GM19240 (cell line): Measurements from ENCODE around the gene ETS2.
A peak's percentile ranks its signal among the peaks of the same experiment; 100 is the strongest.

ENCODE experiments used
- DNase-seq: peaks from one replicate; pipeline ENCODE4 v3.0.0; 2011; ENCODE audit warnings: low spot score; ENCODE audit not compliant: insufficient read length

ETS2 gene

DNA sequence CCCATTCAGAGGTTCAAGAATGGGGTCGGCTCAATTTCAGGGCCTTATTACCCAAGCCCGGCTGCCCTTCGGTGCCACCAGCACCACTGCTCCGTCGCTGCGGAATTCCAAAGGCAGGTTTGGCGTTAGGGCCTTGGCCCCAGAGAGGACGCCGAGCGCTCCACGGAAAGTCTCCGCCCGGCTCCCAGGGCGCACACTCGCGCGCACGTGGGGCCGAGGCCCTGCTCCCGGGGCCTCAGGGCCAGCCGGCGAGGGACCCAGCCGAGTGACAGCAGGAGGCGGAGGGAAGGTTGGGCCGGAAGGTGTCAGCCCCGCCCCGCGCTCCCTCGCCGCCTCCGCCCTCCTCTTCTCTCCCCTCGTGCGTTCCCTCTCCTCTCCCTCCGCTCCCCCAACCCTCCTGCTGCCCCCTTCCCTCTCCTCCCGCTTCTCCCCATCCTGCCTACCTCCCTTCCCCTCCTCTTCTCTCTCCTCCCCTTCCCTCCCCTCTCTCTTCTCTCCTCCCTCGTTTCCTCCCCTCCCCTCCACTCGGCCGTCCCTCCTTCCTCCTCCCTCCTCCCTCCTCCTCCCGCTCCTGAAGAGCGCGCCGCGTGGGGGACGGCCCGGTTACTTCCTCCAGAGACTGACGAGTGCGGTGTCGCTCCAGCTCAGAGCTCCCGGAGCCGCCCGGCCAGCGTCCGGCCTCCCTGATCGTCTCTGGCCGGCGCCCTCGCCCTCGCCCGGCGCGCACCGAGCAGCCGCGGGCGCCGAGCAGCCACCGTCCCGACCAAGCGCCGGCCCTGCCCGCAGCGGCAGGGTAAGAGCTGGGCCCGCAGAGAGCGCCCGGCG is at the start of gene ETS2:
Gene ETS2 (plus strand): TSS at position 602 of the 825 bp plus-strand sequence. CDS start 4,106 bp downstream, outside the sequence.
- peak; percentile 59 for DNase-seq

DNA sequence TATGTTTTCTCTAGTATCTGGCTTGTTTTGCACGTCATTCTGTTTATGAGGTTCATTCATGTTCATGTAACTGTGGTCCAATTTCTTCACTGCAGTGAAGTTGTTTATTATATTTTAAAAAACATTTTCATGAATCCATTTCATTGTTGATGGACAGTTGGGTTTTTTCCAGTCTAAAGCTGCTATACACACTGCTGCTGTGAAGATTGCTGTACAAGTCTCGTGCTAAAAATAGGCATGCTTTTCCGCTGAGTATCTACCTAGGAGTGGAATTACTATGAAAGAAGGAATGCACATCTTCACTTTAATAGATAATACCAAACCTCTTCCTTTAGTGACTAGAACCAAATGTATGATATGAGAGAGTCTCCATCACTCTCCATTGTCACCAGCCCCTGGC is 49.0 kb upstream of the ETS2 start:
- no peak for DNase-seq

DNA sequence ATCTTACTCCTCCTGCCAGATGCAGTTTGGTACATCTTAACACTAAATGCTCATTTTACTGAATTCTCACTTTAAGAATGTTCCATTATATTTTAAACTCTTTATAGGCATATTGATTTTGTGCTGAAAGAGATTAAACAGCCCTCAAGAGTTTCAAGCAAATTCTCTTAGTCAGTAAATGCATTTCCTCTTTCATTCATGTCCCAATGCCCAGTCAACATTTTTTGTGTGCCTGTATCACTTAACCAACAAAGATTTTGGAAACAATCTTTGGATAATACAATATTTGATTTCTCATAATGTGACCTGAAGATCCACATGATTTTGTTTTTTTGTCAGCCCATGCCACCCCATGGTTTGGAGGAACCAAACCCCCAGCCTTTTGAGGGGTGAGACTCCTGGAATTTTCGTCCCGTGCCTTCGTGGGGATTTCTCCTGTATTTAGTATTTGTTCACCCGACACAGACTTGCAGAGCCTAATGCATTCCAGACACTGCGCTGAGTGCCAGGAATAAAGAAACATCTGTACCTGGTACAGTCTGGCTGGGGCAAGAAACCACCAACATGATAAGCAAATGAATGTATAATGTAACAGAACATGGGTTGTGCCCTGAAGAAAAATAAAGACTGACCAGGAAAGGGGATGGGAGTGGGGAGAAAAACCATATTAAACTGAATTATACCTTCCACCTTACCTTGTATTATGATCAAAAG is 47.1 kb upstream of the ETS2 start:
- no peak for DNase-seq

DNA sequence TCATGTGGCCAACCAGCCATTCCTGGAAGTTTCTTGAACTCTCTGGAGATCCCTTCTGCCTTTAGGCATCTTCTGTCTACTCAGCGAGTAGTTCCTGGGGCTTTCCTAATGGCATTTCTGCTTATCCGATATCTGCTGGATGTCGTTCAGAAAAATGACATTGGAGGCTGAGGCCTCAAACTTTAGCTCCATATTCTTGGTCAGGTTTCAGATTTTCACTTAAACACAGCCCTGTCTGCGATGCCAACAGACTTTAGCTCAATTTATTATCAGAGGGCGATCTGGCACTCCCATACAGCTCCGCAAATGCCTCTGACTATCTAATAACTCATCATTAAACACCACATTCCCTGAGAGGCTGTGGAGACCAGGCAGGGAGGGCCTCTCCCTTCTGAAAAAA is 46.3 kb upstream of the ETS2 start:
- no peak for DNase-seq

DNA sequence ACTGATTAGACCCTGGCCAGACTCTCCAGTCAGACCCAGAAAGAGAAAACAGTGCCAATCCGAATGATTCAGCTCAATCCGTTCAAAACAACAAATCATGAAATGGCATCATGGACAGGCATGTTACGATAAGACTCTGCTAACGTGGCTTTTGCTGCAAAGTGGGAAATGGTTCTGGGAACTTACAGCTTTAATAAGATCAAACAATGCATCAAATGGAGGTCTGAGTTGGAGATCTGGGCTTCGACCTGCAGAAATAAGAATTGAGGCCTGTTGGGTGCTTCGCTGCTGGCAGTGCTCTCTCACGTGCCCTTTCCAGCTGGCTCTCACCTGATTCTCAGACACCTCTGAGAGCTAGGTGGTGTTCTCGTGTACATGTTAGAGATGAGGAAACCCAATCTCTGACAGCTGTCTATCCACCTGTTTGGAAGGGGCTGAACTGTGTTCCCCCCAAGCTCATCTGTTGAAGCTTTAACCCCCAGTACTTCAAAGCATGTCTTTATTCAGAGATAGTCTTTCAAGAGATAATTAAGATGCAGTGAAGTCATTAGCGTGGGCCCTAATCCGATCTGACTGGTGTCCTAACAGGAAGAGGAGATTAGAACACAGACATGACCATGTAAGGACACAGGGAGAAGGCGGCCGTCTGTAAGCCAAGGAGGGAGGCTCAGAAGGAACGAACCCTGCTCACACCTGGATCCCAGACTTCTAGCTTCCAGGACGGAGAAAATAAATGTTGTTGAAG is 45.5 kb upstream of the ETS2 start:
- no peak for DNase-seq

DNA sequence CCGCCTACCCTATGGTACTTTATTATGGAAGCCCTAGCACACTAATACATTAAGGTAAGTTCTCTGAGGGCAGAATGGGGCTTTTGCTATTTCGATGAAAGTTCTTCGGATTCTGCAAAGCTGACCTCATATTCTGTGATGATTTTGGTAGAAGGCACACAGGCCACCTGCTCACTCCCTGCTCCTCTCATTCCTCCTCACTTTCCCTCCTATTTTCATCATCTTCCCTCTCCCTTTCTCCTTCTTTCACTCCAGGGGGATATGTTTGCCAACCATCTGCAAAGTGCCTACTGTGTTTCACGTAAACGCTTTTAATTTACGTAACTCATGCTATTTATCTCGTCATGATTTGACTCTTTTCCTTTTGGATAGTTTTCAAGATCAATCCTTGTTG is 45.0 kb upstream of the ETS2 start:
- DNase-seq, result no peak

DNA sequence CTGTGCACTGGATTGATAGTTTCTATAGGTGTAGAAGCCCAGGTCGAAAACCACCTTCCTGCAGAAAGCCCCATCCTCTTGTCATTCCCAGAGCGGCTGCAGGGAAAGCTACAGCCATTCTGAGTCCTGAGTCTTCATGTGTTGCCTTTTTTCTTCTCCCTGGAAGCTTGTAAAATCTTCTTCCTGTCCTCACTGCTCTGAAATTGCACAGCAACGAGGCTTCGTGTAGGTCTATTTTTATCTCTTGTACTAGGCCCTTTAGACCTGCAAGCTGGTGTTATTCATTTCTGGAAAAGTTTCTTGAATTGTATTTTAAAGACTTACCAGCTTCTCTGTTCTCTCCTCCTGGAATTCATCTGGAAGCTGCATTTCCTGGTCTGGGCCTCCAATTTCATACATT is 44.2 kb upstream of the ETS2 start:
- DNase-seq, result no peak

DNA sequence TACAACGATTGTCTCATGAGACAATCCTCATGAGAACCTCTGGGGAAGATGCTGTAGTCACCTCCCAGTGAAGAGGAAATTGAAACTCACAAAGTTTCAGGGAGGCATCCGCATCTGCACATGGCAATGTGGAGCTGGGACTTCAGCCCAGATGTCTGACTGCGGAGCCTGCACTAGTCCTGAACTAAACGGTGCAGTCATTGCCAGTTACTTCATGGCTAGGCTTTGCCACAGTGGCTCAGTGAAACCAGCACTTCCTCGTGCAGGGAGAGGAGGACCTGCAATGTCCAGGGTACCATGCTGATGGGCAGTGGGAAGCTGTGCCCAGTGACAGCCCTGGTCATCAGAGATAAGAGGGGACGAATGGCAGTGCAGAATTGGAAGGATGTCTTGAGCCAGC is 40.7 kb upstream of the ETS2 start:
- no peak for DNase-seq

DNA sequence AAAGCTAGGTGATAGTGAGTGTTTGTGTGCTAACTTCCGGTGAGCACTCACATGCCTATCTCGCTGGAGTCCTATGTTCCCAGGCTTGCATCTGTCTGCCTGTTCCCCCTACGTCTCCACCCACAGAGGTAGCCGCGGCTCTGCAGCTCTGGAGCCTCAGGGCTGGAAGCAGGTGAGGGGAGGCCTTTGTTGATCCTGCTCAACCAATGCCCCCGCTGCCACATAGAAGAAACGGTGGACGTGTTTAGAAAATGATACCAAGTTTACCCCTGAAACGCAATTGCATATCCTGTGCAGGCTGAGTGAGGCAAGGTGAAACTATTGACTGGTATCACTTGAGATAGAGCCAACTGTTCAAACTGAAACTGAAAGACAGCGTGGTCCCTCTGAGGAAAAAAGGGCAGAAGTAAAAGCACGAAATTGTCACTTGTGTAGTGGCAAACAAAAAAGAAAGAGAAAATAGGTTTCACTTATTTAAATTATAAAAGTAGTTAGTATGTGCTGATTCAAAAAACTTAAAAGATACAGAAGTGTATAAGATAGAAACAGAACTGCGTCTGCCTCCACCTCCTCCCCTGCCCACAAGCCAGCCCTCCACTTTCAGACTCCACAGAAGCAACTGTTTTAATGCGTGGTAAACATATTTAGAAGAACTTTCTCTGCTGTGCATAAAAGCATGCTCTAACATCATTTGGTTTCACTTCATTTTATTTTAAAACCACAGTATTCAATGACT is 38.6 kb upstream of the ETS2 start:
- DNase-seq, result peak; percentile 79

DNA sequence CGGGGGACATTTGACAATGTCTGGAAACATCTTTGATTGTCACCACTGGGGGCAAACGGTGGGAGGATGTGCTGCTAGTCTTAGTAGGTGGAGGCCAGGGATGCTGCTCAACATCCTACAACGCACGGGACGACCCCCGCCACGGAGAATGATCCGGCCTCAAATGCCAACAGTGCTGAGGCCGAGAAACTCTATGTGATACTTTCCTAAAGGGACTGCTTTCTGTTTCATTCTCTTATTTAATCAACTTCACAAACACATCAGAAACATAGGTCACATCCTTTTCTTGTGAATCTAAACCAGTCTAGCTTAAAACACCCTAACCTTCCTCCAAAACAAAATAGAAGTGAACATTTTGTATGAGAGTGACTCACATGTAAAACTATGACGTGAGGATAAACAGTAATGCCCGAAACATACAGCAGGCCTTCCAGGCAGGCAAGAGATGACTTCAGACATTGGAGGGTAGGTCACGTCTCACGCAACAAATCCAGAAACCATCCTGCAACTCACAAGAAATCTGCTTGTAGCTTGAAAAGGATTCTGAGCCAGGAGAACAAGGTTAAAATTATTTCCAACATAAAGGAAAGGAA is 37.2 kb upstream of the ETS2 start:
- DNase-seq, result no peak

DNA sequence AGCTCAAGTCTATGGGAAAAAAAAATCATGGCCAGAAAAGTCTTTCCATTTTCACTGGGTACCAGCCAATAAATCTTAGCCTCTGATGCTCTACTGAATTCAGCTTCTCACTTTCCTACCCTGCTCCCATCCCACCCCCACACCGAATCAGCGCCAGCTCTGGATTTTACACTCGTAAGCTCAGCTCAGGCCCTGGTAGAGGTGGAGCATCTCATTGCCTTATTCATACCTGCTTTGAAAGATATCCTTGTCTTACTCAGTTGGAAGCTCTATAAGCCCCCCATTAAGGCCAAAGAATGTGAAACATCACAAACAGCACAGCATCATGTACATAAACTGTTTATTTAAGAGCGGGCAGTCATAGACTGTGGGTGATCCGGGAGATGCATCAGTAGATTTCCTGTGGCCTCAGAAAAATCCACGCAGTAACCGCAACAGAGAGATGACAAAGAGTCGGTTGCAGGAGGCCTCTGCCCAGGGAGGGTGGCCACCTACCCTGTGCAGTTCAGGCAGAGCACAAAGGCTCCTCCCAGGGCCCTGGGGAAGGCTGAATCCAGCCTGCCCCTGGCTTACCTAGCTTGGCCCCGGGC is 36.4 kb upstream of the ETS2 start:
- no peak for DNase-seq

DNA sequence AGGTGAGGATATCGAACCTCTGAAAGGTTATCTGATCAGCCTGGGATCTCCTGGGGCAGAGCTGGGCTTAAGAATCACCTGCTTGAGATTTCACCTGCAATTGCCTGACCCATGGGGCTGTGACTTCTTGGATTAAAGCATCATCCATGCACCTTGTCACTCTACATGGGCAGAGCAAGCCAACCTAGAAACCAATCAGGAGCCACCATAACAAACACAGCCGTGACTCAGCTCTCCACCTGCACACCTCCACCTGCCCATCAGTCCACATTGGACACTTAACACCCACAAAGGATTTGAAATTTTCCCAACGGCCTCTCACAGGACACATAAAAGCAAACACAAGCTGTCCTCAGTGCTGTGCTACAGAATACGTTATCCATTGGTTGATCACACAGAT is 35.1 kb upstream of the ETS2 start:
- DNase-seq, result no peak

DNA sequence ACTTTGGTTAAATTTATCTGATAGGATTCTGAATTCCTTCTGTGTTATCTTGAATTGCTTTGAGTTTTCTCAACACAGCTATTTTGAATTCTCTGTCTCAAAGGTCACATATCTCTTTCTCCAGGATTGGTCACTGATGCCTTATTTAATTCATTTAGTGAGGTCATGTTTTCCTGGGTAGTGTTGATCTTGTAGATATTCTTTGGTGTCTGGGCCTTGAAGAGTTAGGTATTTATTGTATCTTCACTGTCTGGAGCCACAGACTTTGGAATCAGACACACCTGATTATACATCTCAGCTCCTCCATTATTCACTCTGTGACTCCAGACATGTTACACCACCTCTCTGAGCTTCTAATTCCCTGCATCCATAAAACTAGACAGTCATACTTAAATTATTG is 34.2 kb upstream of the ETS2 start:
- DNase-seq, result no peak

DNA sequence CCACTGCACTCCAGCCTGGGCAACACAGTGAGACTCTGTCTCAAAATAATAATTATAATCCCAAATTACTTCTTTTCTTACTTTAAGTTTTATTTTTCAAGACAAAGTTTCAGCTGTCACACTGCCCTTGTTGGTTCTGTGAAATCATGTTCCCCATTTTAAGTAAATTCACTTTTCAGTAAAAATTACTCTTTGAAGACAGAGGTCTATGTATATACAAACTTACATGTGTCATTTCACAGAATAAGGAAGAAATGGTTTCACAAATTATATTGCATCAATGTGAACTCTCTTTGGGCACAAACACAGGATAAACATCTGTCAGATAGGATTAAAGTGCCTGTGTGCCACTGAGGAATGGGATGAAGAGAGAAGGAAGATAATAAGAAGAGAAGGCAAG is 33.1 kb upstream of the ETS2 start:
- DNase-seq, result no peak

DNA sequence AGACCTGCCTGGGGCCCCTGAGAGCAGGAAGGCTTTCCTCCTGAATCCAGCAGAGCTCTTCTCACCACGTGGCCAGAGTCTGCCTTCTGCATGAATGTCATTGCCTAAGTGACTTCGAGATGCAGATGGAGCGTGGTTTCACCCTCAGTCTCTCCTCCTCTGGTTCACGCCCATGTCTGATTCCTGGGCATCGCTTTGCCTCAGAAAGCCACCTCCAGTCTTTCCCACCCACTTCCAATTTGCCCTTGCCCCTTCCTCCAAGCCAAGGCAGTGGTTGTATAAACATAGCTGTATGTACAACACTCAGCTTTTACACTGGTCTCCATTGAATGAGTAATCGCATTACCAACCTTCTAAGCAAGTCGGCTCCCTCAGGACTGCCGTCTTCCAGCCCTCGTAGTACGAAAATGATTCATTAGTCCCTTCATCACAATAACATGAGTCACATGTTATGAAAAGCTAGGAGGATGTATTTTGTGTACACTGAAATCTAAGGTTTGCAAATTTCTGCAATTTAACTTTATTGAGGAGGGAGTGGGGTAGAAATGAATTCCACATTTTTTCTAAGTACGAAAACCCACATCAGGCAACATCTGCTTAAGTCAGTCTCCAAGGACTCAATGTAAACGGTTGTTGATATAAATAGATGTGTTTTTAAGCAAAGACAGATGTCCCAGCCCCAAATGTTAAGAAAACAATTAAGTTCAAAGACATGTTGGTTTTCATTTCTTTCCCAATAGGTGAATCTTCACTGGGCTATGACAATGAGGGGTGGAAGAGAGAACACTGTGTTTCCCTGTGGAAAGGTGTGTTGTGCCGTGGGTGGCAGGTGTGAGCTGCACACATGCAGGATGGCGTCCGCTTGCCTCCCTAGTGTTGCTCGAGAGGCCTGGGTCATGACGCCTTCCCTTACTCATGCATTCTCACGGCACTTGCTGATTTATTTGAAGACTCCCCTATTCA is 32.3 kb upstream of the ETS2 start:
- DNase-seq, result no peak

DNA sequence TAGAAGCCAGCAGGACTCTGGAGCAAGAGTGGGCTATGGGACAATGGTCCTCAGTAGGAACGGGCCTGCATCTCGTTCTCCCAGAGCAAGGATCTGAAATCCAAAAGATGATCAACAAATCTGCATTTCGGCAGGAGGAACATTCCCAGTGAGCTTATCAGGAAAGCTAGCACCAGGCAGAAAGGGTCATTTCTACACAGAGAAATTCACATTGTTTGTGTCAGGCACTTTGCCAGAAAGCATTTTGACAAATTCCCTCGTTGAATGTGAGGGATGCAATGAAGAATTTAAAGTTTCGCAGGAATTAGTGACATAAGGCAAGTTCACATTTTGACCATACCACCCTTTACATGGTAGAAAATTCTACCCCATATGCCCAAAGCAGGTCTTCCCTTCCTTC is 31.6 kb upstream of the ETS2 start:
- no peak for DNase-seq

DNA sequence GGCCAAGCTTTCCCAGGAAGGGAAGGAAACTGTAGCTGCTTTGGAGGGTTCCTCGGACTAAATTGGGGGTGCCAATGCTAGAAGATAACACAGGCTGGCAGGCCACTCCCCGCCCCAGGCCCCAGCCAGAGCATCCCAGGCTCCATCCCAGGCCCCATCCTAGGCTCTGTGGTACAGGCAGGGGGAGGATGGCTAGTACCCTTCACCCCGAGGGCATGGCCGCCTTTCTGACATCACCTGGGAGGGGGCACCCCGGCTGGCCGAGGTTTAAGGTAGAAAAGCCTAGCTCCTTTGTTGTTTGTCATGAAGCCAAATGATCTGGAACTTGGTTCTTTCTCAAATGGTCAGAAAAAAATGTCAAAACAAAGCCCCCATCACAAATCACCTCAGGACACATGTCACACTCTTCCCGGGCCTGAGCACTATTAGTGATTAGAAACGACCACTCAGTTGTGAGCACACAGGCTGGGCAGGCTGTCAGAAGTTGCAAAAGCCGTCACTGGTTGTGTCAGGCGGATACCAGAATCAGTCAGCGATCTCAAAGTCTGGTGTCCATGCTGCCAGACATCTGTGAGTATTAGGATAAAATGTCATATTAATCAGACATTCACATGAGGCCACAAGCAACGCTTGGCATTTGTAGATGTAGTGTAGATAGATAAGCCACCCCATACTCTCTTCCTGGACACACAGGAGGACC is 31.0 kb upstream of the ETS2 start:
- no peak for DNase-seq

DNA sequence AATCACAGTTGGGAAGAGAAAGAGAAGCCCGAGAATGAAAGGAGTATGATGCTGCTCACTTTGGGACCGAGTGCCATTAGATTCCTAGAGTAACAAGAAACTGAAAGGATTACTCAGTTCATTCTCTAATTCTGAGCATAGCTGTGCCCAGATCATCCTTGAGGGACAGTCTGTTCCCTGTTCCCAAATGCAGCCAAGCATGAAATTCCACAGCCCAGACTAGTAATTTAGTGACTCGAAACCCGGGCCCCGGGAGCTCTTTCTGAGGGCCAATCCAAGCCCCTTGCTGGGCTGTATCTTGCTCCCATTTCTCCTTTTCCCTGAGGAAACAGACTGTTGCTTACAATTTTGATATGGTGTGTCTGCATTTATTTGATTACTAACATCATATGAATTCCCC is 30.0 kb upstream of the ETS2 start:
- DNase-seq, result no peak

DNA sequence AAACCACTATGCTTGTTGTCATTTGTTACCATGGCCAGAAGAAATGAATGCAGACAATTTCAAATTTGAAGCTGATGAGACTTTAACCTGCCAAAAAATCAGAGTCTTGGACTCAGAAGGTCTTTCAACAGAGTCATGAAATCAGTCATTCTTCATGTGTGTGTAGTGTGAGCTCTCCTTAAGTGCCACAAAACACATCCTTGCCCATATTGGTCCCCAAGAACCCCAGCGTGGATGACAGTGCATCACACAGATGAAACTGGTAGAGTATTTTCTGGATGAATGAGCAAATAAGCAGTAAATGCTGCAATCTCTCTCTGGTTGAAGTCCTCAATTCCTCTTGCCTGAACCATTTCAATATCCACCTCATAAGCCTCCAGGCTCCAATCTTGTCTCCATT is 28.7 kb upstream of the ETS2 start:
- DNase-seq, result no peak
